T-helper 1 cell (primary cell): ENCODE measurements around the gene CYP2B6.
"Not testable (repeated sequence)": the region's sequence is repeated elsewhere in the genome, so short reads cannot be mapped to it uniquely, and the experiment has no call there.

Source experiments
- DNase-seq, 5 donors: peaks; one replicate each; pipeline ENCODE4 v3.0.0-alpha.2; 2012 to 2020

Gene CYP2B6

DNA sequence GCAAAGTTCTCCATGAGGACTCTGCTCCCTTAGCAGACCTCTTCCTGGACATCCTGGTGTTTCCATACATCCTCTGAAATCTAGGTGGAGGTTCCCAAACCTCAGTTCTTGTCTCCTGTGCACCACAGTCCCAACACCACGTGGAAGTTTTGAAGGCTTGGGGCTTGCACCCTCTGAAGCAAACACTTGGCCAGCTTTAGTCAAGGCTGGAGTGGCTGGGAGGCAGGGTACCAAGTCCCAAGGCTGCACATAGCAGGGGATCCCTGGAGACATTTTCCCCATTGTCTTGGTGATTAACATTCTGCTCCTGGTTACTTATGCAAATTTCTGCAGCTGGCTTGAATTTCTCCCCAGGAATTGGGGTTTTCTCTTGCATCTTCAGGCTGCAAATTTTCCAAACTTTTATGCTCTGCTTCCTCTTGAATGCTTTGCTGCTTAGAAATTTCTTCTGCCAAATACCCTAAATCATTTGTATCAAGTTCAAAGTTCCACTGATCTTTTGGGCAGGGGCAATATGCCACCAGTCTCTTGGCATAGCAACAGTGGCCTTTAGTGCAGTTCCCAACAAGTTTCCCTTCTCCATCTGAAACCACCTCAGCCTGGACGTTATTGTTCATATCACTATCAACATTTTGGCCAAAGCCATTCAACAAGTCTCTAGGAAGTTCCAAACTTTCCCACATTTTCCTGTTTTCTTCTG is 10.2 kb upstream of the CYP2B6 start:
- not testable (repeated sequence) for DNase-seq

DNA sequence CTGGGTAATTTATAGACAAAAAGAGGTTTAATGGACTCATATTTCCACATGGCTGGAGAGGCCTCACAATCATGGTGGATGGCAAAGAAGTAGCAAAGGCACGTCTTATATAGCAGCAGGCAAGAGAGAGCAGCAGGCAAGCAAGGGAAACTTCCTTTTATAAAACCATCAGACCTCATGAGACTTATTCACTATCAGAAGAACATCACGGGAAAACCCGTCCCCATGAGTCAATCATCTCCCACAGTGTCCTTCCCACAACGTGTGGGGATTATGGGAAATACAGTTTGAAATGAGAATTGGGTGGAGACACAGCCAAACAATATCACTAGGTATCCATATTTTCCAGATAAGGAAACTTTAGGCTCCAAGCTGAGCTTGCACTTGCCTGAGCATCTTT is 9.5 kb upstream of the CYP2B6 start:
- no peak for DNase-seq

DNA sequence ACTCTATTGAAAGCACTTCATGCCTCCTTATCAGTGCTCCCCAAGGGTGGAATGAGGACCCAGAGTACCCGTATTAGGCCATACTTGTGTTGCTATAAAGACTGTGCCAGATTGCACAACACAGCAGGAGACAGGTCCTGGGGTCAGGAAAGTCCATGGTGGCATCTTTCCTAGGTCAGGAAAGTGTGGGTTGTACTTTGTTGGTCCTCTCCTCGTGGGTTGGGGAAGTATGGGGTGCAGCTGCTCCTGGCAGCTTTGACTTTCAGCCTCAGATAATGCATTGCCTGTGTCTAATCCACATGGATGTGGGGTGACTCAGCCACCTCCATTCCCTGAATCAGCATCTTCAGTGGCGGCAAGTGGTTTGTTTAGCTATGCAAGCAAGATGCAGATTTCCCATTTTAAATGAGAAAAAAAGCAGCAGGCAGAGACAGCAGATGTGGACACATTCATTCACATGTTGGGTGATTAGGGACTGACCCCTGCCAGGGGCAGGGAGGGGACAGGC is 8.4 kb upstream of the CYP2B6 start:
- DNase-seq: no peak

DNA sequence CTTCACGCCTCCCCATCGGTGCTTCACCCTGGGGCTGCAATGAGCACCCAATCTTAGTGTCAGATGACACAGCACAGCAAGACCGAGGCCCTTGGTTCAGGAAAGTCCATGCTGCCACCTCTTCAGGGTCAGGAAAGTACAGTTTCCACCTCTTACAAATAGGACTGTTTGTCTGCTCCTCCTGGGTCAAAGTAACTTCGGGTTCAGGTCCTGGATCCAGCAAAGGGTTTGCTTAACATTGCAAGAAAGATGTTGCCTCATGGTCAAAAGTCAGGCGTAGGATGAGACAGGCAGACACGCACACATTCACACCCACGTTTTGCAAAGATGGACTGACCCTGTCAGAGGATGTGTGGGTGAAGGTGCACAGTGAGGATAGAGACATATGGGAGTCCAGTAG is 1.6 kb upstream of the CYP2B6 start:
- no peak for DNase-seq

DNA sequence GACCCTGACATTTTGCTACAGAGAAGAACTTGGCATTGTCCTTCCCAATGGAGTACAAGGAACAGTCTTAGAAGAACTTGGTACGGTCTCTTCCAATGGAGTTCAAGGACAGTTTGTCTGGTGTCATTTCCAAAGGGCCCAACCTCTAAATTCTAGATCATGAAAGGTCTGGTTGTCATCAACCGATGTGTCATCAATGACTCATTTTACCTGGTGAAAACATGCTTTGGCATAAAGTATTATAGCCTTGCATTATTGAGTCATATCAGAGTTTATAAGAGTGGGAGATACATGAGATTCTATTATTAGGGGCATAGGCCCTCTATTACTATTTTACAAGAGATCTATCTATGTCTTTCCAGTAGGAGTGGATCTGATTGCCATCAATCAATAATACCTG is 4.3 kb downstream of the CYP2B6 start:
- no peak for DNase-seq

DNA sequence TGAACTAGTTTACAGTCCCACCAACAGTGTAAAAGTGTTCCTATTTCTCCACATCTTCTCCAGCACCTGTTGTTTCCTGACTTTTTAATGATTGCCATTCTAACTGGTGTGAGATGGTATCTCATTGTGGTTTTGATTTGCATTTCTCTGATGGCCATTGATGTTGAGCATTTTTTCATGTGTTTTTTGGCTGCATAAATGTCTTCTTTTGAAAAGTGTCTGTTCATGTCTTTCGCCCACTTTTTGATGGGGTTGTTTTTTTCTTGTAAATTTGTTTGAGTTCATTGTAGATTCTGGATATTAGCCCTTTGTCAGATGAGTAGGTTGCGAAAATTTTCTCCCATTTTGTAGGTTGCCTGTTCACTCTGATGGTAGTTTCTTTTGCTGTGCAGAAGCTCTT is 7.9 kb downstream of the CYP2B6 start:
- not testable (repeated sequence) for DNase-seq

DNA sequence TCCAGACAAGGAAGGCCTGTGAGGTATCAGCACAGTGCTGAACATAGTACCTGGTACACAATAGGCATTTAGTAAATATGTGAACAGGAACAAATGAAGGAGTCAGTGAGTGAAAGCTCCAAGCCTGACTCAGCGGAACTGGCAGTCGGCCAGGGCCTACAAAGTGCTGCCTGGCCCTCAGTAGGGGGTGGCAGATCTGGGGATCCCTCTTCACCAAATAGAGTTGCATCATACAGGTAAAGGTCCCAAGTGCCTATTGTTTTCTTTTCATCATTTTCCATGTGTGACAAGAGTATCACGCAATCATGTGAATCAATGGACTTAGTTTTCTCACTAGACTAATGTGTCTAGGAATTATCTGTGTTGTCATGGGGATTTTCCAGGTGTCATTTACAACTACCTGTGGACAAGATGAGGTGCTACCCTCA is 9.2 kb downstream of the CYP2B6 start:
- DNase-seq: no peak

DNA sequence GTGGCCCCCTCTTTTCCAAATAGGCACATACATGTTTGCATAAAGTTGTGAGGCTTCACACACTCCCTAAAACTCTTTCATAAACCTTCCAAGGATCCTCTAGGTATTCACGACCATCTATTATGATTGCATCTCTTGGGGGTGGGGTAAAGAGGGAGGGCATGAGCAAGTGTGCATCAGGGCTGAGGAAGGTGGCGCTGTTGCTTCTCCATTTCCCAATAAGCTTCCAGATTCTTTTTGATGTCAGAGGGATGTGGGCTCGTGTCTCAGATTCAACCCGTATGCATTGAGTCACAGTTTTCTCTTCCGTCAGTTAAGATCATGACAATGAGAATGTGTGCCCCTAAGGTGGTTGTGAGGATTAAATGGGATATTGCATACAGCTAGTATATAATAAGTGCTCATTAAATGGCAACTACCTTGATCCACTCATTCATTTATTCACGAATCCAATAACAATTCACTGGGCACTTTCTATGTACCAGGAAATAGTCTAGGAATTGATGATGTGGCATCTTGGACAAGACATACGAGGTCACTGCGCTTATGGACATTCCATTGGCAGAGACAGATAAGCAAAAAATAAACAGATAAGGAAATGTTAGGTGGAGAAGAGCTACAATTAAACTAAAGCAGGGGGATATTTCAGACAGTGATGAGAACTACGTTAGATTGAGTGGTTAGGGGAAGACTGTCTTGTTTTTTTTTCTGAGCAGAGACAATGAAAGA is 10.3 kb downstream of the CYP2B6 start:
- no peak for DNase-seq

DNA sequence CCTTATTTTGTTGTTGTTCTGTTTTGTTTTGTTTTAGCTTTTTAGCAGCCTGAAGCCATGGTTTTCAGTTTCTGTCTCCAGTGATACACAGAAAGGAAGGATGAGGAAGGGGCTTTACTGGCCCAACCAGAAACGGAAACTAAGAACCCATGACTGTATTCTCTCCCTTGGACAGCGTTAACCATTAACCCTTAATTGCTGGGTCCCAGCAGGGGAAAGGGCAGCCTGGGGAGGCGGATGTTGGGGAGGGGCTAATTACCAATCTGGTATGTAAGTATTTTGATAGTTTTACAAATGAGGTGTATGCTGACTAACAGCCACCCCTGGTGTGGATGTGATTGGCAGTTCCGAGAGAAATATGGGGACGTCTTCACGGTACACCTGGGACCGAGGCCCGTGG is 12.6 kb downstream of the CYP2B6 start:
- not testable (repeated sequence) for DNase-seq

DNA sequence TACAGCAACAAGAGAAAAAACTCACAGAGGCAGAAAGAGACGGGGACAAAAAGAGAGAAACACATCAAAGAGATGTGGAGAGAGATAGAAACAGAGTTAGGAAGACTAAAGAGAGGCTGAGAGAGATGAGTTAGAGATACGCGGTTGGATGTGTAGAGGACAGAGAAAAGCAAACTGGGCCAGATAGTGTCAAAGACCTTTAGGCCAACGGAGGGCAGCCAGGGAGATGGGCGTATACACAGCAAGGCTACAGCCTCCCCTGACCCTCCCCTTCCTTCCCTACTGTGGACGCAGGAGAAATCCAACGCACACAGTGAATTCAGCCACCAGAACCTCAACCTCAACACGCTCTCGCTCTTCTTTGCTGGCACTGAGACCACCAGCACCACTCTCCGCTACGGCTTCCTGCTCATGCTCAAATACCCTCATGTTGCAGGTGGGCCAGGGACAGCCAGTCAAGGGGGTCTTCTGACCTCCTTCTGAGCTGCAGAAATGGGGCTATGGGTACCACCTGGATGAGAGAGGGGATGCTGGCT is 18.7 kb downstream of the CYP2B6 start:
- no peak for DNase-seq

DNA sequence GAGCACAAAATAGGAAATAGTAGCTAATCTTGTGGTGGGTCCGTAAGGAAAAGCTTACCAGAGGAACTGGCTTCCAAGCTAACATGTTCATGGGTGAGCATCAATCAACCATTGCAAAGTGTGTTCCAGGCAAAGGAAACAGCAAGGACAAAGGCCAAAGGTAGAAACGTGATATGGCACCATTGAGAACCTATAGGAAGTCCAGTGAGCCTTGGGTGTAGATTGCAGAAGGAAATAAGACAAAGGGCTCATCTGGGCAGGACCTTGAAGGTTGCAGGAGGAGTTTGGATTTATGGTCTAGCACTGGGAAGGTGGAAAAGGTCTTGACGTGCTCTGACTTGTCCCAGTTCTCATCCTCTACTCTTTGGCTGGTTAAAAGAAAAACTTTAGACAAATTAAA is 22.3 kb downstream of the CYP2B6 start:
- DNase-seq: no peak

DNA sequence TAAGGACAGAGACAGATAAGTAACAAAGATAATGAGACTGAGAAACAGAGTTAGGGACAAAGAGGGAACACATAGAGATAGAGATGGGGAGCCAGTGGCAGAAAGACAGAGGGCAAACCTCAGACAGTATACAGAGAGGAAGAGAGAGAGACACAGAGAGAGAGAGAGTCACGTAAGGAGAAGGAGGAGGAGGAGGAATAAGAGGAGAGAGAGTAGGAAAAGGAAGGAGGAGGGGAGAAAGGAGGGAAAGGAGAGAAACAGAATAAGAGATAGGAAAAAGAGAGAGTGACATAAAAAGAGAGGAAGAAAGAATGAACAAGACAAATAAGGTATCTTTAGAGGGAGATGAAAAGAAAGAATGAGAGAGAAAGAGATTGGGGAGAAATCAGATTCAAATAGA is 23.6 kb downstream of the CYP2B6 start:
- no peak for DNase-seq

DNA sequence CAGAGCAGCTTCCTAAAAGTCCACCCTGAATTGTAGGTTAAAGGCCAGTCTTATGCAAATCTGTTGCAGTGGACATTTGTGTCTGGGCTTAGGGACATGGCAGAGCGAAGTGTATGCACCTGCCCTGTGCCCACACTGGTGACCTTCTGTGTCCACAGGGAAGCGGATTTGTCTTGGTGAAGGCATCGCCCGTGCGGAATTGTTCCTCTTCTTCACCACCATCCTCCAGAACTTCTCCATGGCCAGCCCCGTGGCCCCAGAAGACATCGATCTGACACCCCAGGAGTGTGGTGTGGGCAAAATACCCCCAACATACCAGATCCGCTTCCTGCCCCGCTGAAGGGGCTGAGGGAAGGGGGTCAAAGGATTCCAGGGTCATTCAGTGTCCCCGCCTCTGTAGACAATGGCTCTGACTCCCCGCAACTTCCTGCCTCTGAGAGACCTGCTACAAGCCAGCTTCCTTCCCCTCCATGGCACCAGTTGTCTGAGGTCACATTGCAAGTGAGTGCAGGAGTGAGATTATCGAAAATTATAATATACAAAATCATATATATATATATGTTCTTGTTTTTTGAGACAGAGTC is 25.5 kb downstream of the CYP2B6 start:
- no peak for DNase-seq

DNA sequence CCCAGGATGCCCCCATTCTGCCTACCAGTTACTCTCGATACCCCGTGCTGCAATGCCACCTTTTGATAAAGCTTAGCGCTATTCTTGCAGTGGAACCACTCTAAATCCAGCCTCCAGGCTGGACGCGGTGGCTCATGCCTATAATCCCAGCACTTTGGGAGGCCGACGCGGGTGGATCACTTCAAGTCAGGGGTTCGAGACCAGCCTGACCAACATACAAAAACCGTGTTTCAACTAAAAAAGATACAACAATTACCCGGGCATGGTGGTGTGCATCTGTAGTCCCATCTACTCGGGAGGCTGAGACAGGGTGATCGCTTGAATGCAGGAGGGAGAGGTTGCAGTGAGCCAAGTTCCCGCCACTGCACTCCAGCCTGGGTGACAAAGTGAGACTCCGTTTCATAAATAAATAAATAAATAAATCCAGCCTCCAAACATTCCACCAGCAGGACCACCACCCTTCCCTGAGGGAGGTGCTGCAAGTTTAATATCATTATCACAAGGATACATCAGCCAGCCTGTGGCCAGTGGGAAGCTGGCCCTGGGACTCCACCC is 27.7 kb downstream of the CYP2B6 start:
- no peak for DNase-seq

DNA sequence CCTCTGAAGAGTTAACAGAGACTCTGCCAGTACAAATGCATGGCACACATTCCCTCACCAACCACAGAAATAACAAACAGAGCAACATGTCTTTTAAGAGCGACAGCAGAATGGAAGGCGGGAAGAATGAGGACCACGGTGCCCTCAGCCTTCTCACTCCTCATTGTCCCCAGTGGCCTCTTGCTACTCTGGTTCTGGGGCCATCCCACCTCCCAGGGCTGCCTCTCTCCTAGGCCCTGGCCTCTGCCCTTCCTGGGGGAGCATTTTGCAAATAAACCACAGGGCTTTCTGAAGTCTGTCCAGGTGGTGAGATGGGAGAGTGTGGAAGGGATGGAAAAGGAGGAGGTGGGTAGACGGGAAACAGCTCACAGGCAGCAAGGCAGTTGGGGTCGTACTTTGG is 28.3 kb downstream of the CYP2B6 start:
- DNase-seq: no peak

DNA sequence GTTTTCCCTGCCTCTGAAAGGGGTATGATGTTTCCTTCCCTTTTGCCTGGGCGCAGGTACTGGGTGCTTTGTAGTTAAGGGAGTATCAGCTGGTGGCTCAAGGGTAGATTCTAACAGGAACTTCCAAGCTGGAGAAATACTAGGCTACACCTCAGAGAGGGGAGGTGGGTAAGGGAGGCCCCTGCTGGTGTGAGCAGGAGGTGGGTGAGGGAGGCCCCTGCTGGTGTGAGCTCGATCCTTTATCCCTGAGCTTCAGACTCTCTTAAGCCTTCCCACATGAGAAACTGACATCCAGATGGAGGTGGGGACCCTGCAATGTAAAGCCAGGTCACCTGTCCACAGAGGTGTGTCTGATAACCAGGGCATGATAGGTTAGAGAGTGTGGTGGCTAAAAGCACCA is 32.1 kb downstream of the CYP2B6 start:
- DNase-seq: no peak

DNA sequence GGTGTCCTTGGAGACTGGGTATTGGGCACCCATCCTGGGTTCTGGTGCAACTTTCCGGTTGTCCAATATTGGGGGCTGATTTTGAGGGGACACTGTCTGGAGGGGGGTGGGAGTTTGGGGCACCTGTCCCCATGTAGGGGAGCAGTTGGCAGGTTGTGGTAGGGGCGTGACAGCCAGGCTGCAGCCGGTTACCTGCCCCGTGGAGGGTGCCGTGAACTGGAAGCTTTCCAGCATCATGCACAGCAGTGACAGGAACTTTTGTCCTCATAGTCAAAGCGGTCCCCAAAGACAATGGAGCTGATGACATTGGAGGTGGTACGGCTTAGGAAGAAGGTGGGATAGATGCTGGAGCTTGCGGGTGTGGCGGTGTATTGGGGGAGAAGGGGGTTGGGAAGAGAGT is 34.3 kb downstream of the CYP2B6 start:
- DNase-seq: no peak

DNA sequence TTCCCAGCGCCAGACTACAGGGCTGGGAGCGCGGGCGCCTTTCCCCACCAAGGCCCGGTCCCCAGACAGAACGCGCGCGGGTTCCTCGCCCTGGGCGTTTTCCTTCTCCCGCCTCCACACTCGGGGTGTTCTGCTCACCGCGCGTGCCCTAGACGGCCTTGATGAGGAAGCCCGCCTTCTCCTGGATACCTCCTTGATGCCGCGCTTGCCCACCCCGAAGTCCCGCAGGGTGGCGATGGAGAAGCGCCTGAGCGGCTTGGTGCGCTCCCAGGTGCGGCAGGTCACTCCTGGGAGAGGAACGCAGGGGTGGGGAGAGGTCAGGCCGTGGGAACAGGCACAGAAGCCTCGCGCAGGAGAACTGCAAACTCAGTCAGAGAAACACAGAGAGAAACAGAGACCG is 34.8 kb downstream of the CYP2B6 start:
- no peak for DNase-seq

DNA sequence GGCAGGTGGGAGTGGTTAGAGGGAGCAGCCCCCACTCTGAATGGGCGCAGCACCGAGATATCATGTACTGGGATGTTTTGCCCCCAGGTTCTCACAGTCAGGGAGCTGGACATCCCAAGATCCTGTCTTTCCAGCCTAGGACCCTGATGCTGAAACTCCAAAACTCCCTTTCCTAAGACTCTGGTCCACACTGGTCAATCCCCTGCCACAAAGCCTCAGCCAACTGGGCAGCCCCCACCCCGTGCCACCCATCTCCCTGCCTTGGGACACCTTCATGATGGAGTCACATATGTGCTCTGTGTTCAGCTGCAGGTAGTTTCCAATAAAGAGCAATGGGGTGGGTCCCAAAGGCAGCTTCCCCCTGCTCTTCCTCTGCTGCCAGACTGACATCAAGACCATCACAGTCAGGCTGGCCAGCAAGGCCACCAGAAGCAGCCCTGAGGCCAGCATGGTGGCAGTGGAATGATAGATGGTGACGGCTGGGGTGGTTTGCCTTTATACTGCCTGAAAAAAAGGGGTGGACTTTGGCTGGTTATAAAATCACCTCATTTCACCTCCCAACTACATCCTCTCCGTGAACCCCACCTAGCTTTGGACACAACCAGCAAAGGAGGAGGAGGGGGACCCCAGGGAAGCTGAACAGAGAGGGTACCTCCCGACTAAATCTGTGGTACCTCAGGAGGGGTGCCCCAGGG is 36.3 kb downstream of the CYP2B6 start:
- DNase-seq: no peak

DNA sequence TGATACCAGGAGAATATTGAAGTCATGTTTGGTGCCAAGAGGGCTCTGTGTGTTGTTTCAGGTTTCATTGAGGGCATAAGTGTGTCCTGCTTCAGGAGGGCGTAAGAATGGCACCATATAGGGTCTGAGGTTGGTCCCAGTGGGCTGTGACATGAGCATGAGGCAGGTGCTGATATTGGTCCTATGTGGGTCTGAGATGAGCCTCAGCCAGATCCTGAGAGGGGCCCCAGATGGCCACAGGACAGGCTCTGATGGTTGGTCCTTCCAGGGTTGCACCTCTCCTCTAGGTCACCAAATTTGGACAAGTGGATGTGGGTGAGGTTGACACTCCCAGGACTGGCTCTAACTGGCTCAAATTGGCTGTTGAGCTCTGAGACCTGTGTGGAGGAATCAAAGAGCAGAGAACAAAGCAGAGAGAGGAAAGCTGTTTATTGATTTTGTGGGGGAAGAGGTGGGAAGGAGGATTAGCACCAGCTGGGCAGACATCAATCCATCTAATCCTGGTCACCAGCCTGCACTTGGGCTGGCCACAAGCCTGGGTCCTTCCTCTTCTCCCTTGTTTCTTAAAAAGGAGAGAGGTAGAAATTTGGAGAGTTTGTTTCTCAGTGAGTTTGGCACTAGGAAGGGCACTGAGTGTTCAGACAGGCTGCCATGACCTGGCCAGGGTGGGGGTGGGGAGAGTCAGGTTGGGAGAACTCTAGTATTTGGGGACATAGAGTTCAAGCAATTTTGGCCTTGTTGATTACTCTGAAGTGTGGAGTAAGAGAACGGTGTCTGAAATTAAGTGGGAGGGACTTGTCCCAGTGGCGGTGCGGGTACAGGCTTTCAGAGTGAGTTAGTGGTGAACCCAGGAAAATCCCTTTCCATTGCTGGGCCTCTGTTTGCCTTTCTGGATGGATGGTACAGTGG is 38.7 kb downstream of the CYP2B6 start:
- DNase-seq: no peak

DNA sequence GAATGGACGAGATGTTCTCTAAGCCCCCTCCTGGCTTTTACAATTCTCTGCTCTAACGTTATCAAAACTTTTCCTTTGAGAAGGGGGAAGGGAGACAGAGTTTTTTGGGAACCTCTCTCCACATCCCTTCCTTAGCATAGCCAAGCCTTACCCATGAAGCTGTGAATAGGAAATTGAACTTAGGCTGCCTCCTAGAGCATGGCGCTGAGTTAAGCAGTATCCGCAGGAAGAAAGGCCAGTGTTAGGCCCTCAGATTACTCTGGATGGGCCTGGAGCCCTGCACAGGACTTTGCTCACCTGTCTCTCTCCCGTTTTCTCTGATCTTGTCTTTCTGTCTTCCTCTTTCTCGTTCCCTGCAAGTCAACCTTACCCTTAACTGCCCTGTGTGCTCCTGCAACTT is 39.6 kb downstream of the CYP2B6 start:
- no peak for DNase-seq

DNA sequence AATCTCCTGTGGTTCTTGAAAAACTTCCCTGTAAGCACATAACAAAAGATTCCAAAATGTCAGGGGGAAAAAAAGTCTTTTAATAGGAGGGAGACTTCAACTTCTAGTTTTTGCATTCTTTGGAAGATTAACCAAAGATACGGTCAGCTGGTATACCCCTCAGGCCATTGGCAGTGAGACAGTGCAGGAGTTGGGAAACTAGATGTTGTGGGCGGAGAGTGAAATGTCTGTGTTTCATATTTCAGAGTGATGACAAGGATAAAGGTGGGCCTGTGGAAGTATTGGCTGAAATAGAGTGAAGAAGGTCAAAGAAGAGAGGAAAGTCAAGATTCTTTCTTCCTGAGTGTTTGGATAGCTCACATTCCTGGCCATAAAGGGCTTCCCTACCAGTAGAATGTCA is 40.8 kb downstream of the CYP2B6 start:
- no peak for DNase-seq
